Astrocyte (in vitro differentiated cells and primary cell): ENCODE data around the gene CD59. TPM values are rescaled to one million over a fixed set of nuclear protein-coding genes. Genes with fewer than 3 reads are reported as not detected.

Experiments used
- DNase-seq: peaks from one replicate; pipeline ENCODE4 v3.0.0-alpha.2; 2010; ENCODE audit warnings: low read depth
- FAIRE-seq: peaks from 2 replicates; lab custom pipeline; 2011; peaks lifted over from hg19 to GRCh38; lab: Jason Lieb, UNC
- H2AFZ ChIP-seq: 2 replicates; pipeline ENCODE4 v1.6.0; 2012; ENCODE audit warnings: low read depth, low read length, inconsistent platforms
- H3K27ac ChIP-seq: 2 replicates; pipeline ENCODE4 v1.5.1; 2011; ENCODE audit warnings: low read depth, low read length, inconsistent platforms
- H3K27me3 ChIP-seq: 2 replicates; pipeline ENCODE4 v1.6.0; 2011; ENCODE audit warnings: low read length, inconsistent platforms; ENCODE audit not compliant: insufficient read depth
- H3K36me3 ChIP-seq: 2 replicates; pipeline ENCODE4 v1.5.1; 2011; ENCODE audit warnings: low read length, inconsistent platforms; ENCODE audit not compliant: insufficient read depth
- H3K4me1 ChIP-seq: 2 replicates; pipeline ENCODE4 v1.5.1; 2011; ENCODE audit warnings: low read length, inconsistent platforms; ENCODE audit not compliant: insufficient read depth
- H3K4me2 ChIP-seq: 2 replicates; pipeline ENCODE4 v1.6.0; 2012; ENCODE audit warnings: low read length, inconsistent platforms
- H3K4me3 ChIP-seq: 2 replicates; pipeline ENCODE4 v1.5.1; 2011; ENCODE audit warnings: low read depth, mild to moderate bottlenecking, low read length, inconsistent platforms; ENCODE audit not compliant: insufficient read depth
- H3K79me2 ChIP-seq: 2 replicates; pipeline ENCODE4 v1.6.0; 2012; ENCODE audit warnings: mild to moderate bottlenecking, low read length, inconsistent platforms; ENCODE audit not compliant: insufficient read depth
- H3K9ac ChIP-seq: 2 replicates; pipeline ENCODE4 v1.6.0; 2012; ENCODE audit warnings: mild to moderate bottlenecking, low read length, inconsistent platforms
- H3K9me3 ChIP-seq: 2 replicates; pipeline ENCODE4 v1.5.1; 2012; ENCODE audit warnings: low read depth, mild to moderate bottlenecking, low read length, inconsistent platforms; ENCODE audit not compliant: insufficient read depth
- H4K20me1 ChIP-seq: 2 replicates; pipeline ENCODE4 v1.6.0; 2012; ENCODE audit warnings: low read length, inconsistent platforms; ENCODE audit not compliant: insufficient read depth
- H3K27ac Mint-ChIP-seq: one replicate; pipeline ENCODE4 v1.8.0; 2021; ENCODE audit warnings: mild to moderate bottlenecking, mixed read lengths; ENCODE audit not compliant: unreplicated experiment
- H3K27me3 Mint-ChIP-seq: one replicate; pipeline ENCODE4 v1.8.0; 2021; ENCODE audit warnings: low read depth, mixed read lengths; ENCODE audit not compliant: unreplicated experiment
- H3K36me3 Mint-ChIP-seq: one replicate; pipeline ENCODE4 v1.8.0; 2021; ENCODE audit warnings: low read depth, mixed read lengths; ENCODE audit not compliant: unreplicated experiment
- H3K4me1 Mint-ChIP-seq: one replicate; pipeline ENCODE4 v1.8.0; 2021; ENCODE audit warnings: low read depth, mixed read lengths; ENCODE audit not compliant: unreplicated experiment
- H3K4me3 Mint-ChIP-seq: one replicate; pipeline ENCODE4 v1.8.0; 2021; ENCODE audit warnings: mild to moderate bottlenecking, moderate library complexity, mixed read lengths; ENCODE audit not compliant: unreplicated experiment
- H3K9me3 Mint-ChIP-seq: one replicate; pipeline ENCODE4 v1.8.0; 2021; ENCODE audit warnings: mild to moderate bottlenecking, mixed read lengths; ENCODE audit not compliant: unreplicated experiment
- CTCF ChIP-seq: IDR thresholded peaks from 2 replicates; pipeline ENCODE4 v1.5.1; 2011; ENCODE audit warnings: low read depth, mild to moderate bottlenecking, inconsistent platforms, low read length, moderate library complexity; ENCODE audit not compliant: insufficient read depth
- EZH2 ChIP-seq: IDR thresholded peaks from 2 replicates; pipeline ENCODE4 v1.6.1; 2012; ENCODE audit warnings: mild to moderate bottlenecking, low read length, inconsistent platforms; ENCODE audit not compliant: insufficient read depth
- total RNA-seq: library from RNA; stranded (reverse); gene quantifications from 2 replicates; pipeline ENCODE4 v1.2.1, GENCODE V29; 2021

The CD59 gene
- total RNA-seq, 1 donor from 2014 or later = 587 TPM

- Histone ChIP-seq H2AFZ (no peak overlapping the region), H3K27ac (no peak overlapping the region), H3K9me3 (no peaks in the 10 kb centered on the region), H3K79me2 (no peaks in the 10 kb centered on the region), H3K9ac (no peak overlapping the region), H3K4me3 (no peak overlapping the region), H3K4me1 (no peaks in the 10 kb centered on the region), H3K36me3 (peaks cover 14% of the 10 kb centered on the region), H3K4me2 (no peak overlapping the region), H3K27me3 (no peaks in the 10 kb centered on the region), H4K20me1 (no peaks in the 10 kb centered on the region)
- H3K4me1 Mint-ChIP-seq = no peaks in the 10 kb centered on the region
- TF ChIP-seq EZH2 (no peak), CTCF (no peak)
- H3K4me3 Mint-ChIP-seq = no peak overlapping the region
- peaks cover 2% of the 10 kb centered on the region for H3K9me3 Mint-ChIP-seq
- peaks cover 16% of the 10 kb centered on the region for H3K36me3 Mint-ChIP-seq
- no peak overlapping the region for H3K27ac Mint-ChIP-seq
- DNase-seq (no peak), FAIRE-seq (no peak)
- no peaks in the 10 kb centered on the region for H3K27me3 Mint-ChIP-seq
Observed at GRCh38 chr11:33659370-33660139, 76.7 kb downstream of the CD59 start.

DNA sequence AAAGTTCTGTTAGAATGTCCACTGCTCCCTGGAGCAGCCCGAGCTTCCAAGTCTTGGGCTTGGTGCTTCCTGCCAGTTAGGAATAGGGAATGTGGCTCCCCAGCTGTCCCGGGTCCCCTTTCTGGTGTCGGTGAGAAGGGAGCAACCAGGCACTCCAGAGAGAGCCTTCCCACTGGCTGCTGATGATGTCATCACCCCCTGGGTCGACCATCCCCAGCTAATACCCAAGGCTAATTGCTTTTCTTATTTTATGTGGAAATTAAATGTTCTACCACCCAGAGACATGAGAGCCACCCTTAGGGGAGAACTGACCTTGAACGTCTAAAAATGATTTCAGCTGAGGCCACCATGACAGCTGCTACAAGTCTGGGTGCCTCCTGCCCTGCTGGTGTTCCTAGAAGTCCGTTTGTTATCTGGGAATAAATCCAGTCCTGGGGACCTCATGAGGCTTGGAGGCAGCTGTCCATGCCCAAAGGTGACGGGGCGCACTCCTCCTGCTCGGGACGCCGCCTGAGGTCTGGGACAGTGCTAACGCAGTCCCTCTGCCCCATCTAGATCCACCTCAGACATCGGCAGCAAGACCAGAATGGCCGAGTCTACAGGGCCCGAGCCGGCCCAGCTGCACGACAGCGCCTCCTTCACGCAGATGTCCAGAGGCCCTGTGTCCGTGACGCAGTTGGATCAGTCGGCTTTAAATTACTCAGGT lies 77.9 kb downstream of the CD59 start:
- Mint-ChIP-seq H3K27ac (no peak overlapping the region), H3K4me3 (no peak overlapping the region), H3K27me3 (no peaks in the 10 kb centered on the region), H3K9me3 (peaks cover 2% of the 10 kb centered on the region), H3K4me1 (no peaks in the 10 kb centered on the region), H3K36me3 (peaks cover 15% of the 10 kb centered on the region)
- Histone ChIP-seq H2AFZ (no peak overlapping the region), H3K4me3 (no peak overlapping the region), H3K4me2 (no peak overlapping the region), H3K9ac (no peak overlapping the region), H3K9me3 (no peaks in the 10 kb centered on the region), H3K27me3 (no peaks in the 10 kb centered on the region), H3K36me3 (peaks cover 13% of the 10 kb centered on the region), H3K27ac (no peak overlapping the region), H3K79me2 (no peaks in the 10 kb centered on the region), H3K4me1 (no peaks in the 10 kb centered on the region), H4K20me1 (no peaks in the 10 kb centered on the region)
- TF ChIP-seq EZH2 = no peak
- no peak for TF ChIP-seq CTCF
- DNase-seq = no peak
- FAIRE-seq = no peak

DNA sequence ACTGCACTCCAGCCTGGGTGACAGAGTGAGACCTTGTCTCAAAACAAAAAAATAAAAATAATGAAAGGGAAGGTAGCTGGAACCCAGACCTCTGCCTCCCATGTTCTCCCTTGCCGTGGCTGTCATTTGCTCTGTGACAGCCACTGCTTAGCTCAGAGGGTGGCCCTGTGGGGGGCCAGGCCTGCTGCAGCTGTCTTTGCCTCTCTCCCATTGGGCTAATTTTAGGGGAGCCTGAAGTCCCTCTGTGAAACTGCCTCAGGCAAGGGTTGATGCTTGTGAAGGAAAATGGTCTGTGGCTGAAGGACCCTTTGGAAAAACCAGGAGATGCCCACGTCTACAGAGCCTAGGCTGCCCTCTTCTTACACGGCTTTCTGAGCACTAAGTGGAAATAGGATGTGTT lies 78.5 kb downstream of the CD59 start:
- no peak for DNase-seq
- Histone ChIP-seq H3K9ac (no peak overlapping the region), H3K9me3 (no peaks in the 10 kb centered on the region), H4K20me1 (no peaks in the 10 kb centered on the region), H3K27ac (no peak overlapping the region), H3K27me3 (no peaks in the 10 kb centered on the region), H3K4me3 (no peak overlapping the region), H3K4me2 (no peak overlapping the region), H2AFZ (no peak overlapping the region), H3K79me2 (no peaks in the 10 kb centered on the region), H3K4me1 (peaks cover 2% of the 10 kb centered on the region), H3K36me3 (peaks cover 13% of the 10 kb centered on the region)
- no peak for TF ChIP-seq EZH2
- no peak for TF ChIP-seq CTCF
- Mint-ChIP-seq H3K36me3 (peaks cover 14% of the 10 kb centered on the region), H3K4me1 (no peaks in the 10 kb centered on the region), H3K4me3 (no peak overlapping the region), H3K27me3 (no peaks in the 10 kb centered on the region), H3K9me3 (peaks cover 2% of the 10 kb centered on the region), H3K27ac (no peak overlapping the region)
- FAIRE-seq = no peak
